Measurements from ENCODE around the gene TOP2A.

The TOP2A gene

DNA sequence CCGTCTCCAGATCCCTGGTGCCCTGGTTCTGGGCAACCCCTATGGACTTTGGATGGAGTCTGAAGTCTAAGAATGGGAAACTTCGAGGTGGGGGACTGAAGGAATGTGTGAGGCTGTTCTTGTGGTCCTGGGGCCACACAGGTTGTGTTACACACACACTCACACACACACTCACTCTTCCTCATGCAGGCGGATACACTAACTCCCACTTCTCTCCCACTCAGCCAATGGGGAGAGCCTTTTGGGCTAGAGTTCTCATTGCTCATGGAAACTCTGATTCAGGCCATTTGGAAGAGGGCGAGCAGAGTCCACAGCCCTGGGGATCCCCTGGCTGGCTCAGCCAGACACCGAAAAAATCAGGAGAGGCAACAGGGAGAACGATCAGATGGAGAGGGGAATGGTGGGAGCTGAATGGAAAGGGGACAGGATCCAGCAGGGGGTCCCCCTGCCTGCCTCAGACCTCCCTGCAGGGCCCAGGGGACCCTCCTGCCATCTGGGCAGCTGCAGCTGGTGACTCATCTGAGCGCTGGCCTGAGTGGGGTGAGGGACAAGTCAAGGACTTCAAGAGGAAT is 34.6 kb upstream of the TOP2A start:
- DNase-seq (ENCODE audit: low read depth), result no peak

GRCh38 chr17:40451420-40451819 is 33.7 kb upstream of the TOP2A start:
- no peak for DNase-seq (ENCODE audit: low read depth)

GRCh38 chr17:40450175-40450574 is 32.5 kb upstream of the TOP2A start:
- DNase-seq (ENCODE audit: low read depth), result no peak

DNA sequence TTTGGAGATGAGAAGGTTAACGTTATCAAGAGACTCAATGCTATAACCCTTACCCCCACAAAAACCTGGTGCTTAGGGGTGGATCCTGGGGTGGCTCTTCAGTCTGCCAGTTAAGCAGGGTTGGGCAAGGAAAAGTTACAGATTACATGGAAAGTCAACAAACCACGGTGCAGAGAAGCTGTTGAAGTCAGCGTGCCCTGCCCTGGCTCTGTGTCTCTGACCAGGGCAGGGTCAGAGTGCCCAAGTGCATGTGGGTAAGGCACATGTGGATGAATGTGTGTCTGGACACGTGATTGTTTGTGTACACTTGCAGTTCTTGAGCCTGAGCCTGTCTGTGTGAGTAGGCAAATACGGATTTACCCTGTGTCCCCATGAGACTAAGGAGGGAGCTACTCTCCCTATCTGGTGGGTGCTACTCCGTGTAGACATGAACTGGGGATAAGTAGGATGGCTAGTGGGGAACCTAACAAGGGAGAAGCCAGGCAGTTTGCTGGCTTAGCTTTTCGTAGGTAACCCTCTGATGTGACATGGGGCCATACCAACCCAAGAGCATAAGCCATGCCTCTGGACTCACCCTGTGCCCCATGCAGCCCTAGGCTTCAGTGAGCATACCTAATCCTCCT is 31.1 kb upstream of the TOP2A start:
- no peak for DNase-seq (ENCODE audit: low read depth)

DNA sequence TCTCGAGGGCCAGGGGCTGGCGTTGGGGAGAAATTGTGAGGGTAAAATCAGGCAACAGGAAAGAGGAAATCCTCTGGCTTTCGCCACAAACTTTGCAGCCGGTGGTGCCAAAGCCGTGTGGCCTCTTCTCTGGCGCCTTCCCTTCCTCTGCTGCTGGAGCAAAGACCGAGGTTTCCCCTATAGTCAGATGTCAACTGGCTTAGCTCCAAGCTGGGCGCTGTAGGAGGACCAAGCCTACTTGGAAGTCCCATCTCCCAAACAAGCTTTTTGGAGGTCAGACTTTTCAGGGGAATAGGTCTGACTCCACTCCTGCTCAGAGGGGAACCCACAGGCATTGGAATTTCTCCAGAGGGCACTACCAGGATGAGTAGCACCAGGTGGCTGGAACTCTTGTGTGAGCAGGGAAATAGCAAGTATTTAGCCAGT is 30.5 kb upstream of the TOP2A start:
- no peak for DNase-seq (ENCODE audit: low read depth)

GRCh38 chr17:40447806-40448205 is 30.1 kb upstream of the TOP2A start:
- DNase-seq (ENCODE audit: low read depth), result no peak

DNA sequence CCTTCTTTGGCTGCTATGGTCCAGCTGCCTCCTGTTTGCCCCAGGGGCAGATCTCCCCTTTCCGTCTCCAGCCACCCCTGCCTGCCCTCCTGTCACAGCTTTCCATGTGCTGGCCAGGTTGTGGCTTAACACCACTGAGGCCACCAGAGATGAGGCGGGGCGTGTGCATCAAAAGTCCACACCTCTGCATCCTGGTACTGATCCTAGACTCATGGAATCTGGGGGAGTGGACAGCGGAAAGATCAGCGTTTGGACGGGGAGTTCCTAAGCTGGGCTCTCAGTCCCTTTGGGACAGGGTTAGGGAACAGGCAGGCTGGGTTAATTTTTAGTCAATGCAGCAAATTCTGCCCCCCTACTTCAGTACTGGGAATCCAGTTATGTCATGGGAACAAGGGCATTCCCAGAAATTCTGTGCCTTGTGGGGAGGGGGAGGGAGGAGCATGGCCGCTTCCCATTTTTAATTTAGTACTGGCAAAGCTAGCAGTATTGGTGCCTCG is 29.5 kb upstream of the TOP2A start:
- DNase-seq (ENCODE audit: low read depth), result no peak

- DNase-seq (ENCODE audit: low read depth), result no peak
These were observed 28.2 kb upstream of the TOP2A start for GRCh38 chr17:40445751-40446468.

- no peak for DNase-seq (ENCODE audit: low read depth)
These were observed 26.5 kb upstream of the TOP2A start for GRCh38 chr17:40443988-40444899.

DNA sequence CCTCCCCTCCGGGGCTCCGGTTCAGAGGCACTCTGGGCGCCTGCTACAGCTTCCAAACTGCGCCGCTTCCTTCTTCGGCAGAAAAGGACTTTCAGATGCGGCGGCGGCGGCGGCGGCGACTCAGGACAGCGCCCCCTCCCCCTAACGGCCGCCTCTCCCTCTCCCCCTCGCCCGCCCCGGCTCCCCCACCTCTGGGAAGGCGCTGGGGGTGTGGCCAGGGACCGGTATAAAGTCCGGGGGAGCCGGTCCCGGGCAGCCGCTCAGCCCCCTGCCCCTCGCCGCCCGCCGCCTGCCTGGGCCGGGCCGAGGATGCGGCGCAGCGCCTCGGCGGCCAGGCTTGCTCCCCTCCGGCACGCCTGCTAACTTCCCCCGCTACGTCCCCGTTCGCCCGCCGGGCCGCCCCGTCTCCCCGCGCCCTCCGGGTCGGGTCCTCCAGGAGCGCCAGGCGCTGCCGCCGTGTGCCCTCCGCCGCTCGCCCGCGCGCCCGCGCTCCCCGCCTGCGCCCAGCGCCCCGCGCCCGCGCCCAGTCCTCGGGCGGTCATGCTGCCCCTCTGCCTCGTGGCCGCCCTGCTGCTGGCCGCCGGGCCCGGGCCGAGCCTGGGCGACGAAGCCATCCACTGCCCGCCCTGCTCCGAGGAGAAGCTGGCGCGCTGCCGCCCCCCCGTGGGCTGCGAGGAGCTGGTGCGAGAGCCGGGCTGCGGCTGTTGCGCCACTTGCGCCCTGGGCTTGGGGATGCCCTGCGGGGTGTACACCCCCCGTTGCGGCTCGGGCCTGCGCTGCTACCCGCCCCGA is 25.7 kb upstream of the TOP2A start, which contains the start of gene IGFBP4:
TSS of gene IGFBP4 (plus strand) at position 255 of the 792 bp plus-strand sequence. CDS start at position 541, 286 bp downstream.
- peak; percentile 56 for DNase-seq (ENCODE audit: low read depth)

GRCh38 chr17:40442392-40443195 is 24.9 kb upstream of the TOP2A start:
- no peak for DNase-seq (ENCODE audit: low read depth)

GRCh38 chr17:40440166-40440565 is 22.5 kb upstream of the TOP2A start:
- no peak for DNase-seq (ENCODE audit: low read depth)

GRCh38 chr17:40437095-40437732 is 19.5 kb upstream of the TOP2A start:
- no peak for DNase-seq (ENCODE audit: low read depth)

DNA sequence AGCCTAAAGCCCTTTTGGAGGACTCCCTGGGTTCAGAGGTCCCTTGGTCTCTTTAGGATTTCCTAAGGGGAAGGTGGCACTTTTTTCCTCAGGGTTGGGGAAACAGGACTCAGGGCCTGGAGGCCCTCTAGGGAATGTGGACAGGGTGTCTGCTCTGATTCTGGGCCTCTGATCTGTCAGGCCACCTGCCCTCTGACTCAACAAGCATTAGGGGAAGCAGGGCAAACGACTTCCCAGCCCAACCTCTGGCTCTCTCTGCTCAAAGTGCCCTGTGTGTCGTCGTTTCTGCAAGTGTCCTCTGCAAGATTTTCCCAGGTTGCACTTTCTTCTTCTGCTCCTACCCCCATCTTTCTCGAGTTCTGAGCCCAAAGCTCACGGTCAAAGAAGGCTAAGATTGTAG is 18.9 kb upstream of the TOP2A start:
- DNase-seq (ENCODE audit: low read depth), result no peak

GRCh38 chr17:40433551-40434415 is 16.1 kb upstream of the TOP2A start:
- DNase-seq (ENCODE audit: low read depth), result no peak

GRCh38 chr17:40432864-40433528 is 15.3 kb upstream of the TOP2A start:
- DNase-seq (ENCODE audit: low read depth), result no peak

GRCh38 chr17:40431231-40431602 is 13.5 kb upstream of the TOP2A start:
- DNase-seq (ENCODE audit: low read depth), result no peak
